Stimulated activated CD4-positive, alpha-beta T cell treated with anti-CD3 and anti-CD28 coated beads, Interleukin-15, amount 100 ng/mL, for 24 hours (primary cell): ENCODE results near the gene ZNF750.

Experiments
- DNase-seq: peaks from one replicate; pipeline ENCODE4 v3.0.0-alpha.2; 2020

The ZNF750 gene

DNA sequence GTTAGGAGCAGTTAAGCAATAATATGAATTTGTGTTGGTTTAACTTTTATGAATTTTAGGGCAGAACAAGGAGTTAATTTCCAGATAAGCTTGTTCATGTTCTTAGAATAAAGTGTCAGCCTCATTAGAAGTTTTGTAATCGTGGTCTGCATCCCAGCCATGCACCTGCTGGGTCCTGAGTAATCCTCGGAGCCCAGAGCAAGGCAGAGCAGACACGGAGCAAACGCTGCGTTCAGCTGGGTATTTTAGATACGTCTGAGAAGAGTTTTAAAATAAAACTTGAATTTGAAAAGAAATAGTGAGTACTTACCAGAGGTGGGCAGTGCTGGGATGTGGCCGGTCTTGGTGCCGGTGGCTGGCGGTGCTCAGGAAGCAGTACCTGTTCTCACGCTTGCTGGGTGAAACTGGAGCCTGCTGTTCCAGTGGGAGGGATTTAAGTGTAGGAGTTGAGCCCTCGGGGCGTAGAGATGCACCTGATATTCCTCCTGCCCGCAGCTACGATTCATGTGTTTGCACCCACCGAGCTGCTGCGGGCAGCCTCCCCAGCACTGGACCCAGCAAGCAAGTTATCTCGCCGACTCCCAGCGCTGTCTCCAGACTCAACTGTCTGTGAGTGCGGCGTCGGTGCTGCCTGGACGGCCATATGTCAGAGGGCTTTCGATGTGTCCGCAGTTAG, at the start of gene ZNF750:
Gene ZNF750, minus strand, starts transcription at position 406 of the 676 bp plus-strand sequence. CDS start 7,568 bp downstream, outside the sequence.
- no peak for DNase-seq

DNA sequence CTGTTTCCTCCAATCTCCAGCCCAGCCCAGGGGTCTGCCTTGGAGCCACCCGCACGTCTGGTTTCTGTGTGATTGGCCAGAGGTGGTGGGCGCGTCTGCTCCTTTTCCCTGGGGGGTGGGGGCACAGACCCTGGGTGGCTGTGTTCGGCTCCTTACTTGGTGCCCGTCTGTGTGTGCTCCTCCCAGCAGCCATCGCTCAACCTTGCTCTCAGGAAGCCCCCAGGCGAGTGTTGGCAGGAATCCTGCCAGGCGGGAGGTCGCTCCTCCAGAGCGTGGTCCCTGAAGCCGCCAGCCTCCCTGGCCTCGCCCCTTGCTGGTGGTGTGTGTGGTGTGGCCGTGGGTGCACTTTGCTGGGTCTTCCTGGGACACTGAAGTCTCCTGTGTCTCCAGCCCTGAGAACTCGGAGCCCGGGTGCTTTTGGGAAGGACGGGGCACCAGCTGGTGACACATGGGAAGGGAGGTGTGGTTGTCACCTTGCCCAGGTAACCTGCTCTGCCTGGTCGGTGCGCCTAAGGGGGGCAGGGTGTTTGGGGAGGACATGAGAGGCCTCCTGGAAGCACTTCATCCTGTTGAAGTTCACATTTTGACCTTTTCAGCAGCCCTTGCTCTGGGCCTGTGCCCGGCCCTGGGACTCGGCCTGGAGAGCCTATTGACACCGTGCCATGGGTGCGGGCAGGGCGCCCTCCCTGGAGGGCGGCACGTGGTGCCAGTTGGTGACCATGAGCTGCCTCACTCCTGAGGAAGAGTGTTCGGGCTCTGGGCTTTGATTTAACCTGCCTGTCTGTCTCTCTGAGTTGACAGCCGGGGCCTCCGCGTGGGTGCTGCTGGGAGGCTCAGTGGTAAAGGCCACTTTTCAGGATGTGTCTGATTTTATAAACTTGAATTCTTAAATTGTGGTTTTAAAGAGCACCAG, 49.0 kb upstream of the ZNF750 start:
- DNase-seq, result no peak

DNA sequence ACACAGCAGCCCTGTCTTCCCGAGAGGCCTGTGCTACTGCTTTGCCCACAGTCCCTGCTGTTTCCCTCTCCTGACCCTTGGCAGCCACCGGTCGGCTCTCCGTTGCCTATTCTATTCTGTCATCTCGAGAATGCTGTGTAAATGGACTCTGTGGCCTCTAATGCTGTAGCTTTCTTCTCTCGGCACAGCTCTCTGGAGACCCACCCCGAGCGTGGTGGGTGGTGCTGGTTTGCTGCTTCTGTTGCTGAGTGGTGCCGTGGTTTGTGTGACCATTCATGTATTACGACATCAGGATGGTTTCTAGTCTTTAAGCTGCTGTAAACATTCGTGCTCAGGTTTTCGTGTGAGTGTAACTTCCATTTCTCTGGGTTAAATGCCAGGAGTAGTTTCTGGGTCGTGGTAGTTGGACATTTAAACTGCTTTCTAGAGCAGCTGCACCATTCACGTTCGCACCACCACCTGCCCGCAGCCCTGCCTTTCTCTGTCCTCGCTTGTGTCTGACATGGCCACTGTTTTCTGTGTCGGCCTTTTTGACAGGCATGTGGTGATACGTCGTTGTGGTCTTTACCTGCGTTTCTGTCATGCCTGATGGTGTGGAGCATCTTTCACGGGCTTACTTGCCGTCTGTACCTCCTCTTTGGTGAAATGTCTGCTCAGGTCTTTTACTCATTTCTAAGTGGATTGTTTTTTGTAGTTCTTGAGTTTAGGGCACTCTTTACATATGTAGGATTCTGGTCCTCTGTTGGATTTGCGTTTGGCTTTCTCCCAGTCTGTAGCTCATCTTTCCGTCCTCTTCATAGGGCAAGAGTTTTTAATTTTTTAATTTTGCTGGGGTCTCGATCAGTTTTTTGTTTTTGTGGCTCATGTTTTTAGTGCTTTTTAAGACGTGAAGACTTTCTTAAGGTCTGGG, 47.7 kb upstream of the ZNF750 start:
- no peak for DNase-seq

DNA sequence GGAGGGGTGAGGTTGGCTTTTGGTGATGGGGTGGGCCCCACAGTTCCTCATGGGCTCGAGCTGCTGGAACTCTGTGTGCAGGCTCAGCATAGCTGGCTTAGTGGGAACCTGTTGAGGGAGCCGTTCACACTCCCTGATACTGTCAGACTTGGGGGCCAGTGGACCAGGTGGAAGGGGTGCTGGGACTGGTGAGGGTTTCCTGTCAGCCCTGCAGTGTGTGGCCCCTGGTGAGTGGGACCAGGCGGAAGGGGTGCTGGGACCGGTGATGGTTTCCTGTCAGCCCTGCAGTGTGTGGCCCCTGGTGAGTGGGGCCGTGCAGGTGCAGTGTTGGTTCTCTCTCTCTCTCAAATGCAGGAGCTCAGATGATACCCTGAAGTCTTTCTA, 45.1 kb upstream of the ZNF750 start:
- peak; percentile 35 for DNase-seq

DNA sequence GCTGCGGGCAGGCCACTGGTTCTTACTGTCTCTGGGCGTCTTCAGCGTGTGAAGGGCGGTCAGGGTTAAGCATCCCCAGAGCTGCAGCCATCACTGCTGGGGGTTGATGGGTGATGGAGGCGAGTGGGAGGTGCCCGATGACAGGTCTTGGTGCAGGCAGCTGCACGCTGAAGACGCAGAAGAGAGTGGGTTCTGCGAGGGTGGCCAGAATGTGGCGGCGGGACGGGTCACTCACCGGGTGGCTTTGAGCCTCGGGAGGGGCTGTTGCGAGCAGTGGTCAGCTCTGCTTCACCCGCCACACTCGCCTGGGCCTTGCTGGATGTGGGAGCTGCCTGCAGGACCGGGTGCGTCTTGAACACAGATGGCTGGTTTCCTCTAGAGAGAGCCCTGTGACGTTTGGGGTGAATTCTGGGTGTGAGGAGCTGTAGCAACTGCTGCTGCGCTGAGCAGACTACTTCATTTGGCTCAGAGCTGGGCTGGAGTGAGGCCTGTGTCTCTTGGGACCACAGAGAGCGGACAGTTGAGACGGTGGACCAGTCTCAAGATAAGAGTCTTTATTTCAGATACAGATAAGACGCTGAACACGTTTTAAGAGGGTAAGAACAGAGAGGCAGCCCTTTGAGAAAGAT, 44.6 kb upstream of the ZNF750 start:
- no peak for DNase-seq

DNA sequence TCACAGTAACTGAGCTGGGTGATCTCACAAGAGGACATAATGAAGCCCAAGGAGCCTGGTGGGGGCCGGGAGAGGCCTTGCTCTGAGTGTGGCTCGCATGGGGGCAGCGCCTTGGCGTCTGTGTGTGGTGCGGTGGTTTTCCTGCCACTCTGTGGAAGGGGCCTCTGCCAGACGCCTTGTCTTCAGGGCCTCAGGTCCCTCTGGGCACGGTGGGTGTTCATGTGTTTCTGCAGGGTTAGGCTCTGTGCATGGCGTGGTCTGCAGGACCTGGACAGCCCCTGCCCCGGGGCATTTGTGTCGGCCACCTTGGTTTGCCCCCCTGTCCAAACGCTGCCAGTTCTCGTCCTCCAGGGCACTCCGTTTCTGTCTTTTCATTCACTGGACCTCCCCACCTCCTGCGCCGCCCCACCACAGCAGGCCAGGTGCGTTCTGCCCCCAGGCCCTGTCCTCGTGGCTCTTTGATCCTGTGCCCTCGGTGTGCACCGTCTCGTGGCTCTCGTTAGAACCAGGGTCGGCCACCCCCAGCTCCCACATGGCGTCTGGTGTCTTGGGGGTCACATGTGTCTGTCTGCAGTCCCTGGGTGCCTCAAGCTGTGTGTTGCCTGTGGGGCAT, 43.7 kb upstream of the ZNF750 start:
- no peak for DNase-seq

DNA sequence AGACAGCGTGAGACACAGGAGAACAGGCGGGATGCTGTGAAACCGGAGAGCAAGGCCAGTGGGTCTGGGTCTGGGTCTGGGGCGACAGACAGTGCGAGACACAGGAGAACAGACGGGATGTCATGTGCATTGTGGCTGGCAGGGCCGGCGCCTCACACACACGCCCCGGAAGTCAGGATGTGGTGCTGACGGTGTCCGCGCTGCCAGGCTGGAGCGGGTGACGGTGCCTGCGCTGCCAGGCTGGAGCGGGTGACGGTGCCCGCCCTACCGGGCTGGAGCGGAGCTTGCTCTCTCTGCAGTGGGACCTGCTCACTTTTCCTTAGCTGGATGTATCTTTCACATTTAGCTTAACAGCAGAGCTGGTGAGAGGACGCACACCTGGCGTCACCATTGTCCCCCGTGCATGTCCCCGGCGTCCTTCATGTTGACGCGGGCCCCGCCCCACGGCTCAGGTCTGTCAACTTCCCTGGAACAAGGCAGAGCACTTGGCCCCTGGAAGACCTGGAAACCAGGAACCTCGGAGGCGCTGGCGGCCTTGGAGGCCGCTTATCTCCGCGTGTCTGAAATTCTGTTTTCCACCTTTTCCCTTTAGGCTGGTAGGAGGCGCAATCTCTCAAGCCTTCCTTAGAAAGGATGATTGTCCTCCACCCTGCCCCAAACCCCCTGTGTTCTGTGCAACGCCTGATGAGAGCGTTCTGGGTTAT, 43.0 kb upstream of the ZNF750 start:
- peak; percentile 80 for DNase-seq

DNA sequence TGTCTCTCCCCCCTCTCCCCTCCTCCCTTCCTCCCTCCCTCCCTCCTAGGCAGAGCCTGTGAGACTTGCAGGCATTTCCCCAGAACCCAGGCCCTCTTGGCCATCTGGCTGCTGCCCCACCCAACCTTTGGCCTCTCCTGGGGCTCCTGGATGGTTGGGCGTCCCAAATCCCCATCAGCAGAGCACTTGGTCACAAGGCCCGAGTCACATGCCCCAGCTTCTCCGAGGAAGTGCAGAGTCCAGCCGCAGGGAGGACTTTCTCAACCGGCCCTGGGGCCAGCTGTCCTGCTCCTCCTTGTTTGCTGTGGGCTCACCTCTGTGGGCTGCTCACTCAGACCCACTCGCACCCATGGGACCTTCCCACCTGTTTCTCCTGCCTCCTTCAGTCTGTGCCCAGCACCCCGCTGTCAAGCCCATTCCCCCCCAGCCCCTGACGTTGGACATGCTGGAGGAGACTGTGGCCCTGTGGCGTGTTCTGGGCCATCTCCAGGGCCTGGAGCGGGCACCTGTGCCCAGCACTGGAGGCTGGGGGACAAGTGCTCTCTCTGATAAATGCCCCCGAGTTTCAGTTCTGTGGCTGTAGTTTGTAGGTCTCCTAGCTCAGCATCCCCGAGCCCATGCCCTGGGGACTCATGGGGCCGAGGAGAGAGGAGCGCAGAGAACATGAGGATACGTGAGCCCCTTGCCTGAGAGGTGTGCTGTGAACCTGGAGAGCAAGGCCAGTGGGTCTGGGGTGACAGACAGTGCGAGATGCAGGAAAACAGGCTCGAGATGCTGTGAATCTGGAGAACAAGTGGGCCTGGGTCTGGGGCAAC, 42.3 kb upstream of the ZNF750 start:
- DNase-seq, result no peak

DNA sequence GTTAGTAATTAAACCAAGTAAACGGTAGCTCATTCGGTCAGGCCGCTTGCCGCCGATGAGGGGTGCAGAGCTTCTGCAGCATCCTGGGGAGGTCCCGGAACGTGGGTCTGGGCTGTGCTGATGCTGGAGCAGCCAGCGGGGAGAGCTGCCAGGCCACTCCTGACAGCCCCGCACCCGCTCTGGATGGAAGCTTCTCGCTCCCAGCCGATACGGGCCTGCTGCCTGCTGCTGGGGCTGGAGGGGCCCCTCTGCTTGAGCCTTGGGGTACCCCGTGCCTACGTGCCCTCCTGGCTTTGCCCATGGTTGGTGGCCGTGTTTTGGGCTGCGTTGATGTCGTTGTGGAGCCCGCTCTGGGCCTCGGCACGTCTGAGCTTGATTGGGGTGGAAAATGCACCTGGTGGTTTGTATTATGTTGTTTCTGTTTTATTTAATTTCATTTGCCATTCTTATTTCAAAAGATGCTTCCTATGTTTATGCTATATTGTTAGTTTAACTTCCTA, 41.6 kb upstream of the ZNF750 start:
- no peak for DNase-seq

DNA sequence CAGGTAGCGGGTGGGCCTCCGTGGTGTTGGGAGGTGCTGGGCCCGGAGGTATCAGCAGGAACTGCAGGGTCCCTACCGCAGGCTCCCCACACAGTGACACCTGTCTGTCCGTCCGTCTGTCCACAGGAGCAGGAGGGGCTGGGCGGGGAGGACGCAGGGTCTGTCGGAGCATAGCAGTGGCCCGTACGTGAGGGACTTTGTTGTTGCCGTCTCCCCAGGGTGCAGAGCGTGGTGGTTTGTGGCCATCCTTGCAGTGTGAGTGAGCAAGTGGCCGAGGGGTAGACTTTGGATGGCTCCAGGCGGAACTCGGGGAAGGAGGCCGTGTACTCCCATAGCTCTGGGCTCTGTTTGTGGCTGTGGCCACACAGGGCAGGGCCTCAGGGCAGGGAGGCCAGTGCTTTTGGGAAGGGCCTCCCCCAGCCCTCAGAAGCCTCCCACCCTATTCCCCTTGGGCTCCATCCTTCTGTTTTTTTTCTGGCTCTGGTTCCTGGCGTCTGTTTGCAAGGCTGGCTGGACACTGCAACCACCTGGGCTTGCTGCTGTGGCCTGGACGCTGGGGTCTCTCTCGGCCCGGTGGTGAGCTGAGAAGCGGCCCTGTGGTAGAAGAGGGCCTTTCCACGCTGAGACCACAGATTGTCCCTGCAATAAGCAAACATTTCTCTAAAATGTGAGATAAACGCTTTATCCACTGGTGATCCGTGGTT, 41.0 kb upstream of the ZNF750 start:
- DNase-seq, result no peak

DNA sequence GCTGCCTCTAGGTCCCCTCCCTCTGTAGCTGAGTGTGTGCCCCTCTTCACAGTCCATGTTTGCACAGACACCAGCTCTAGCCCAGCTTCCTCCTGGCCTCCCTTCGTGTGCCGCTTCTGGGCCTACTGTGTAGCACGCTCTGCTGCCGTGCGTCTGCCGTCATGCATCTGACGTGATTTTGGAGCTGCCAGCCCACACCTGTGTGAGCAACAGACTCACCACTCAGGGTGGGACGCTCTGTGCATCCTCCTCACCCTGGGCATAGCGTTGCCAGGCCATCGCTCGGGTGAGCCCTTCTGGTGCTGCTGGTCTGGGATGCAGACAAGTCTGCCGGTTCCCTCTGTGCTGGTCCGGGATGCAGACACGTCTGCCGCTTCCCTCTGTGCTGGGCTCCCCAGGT, 39.4 kb upstream of the ZNF750 start:
- no peak for DNase-seq

DNA sequence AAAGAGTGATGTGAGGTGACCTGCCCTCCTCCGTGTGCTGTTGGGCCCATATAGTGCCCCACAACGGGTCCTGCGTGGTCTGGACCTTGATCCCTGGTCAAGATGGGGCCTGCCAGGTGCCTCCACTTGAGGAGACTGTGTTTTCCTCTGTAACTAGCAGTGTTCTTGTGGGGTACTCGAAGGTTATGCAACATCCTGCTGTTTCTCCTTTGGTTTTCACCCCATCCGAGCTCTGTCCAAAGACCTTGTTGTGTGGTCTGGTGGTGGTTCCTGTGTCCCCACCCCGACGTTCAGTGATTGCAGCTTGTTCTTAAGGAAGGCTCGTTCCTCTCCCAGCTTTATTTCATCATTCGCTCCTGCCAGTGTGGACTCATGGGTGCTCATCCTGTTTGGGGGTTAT, 38.7 kb upstream of the ZNF750 start:
- DNase-seq, result no peak

DNA sequence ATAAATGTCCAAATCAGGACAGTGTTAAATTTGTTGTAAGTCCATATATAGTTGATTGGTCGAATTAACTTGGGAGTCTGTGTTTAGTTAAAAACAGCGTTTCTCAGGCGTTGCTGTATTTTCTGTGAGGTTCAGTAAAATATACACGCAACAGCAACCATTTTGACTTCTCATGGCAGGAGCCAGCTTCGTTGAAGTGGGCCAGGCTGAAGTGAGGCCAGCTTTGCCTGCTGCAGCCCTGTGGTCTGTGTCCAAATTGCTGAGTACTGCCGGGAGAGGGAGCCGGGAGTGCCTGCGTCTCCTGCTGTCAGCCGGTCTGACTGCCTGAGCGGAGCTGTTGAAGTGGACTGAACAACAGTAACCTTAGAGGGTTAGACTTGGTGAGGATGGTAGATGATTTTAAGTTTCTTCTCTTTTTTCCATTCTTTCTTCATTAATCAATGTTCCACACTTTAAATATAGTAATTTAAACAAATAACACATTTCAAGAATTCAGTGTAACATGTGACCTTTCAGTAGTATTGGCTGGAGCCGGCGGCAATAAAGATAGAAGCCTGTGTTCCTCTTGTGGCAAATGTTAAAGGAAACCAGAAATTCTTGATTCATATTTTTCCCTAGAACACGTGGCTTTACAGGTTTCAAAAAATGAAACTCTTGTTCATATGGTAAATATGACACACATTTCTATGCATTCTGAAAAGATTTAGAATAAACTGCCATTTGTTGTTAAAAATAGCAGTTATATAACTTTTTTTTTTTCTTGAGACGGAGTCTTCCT, 37.0 kb upstream of the ZNF750 start:
- DNase-seq, result no peak

DNA sequence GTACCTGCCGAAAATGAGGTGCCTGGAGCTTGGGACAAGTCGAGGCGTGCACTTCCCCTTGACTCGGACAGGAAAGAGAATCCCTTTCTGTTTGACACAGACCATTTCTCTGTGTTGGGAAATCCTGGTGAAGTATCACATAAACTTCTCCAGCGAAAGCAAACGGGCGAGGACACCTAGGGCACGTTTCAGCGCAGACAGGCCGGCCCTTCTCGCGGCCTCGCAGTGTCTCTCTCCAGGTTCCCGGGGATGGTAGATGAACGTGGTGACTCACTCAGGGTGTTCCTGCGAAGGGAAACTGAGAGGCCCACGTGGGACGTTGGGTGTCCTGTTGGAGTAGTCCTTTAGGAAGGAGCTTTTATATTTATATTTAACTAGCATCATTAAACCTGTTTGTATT, 36.3 kb upstream of the ZNF750 start:
- no peak for DNase-seq

DNA sequence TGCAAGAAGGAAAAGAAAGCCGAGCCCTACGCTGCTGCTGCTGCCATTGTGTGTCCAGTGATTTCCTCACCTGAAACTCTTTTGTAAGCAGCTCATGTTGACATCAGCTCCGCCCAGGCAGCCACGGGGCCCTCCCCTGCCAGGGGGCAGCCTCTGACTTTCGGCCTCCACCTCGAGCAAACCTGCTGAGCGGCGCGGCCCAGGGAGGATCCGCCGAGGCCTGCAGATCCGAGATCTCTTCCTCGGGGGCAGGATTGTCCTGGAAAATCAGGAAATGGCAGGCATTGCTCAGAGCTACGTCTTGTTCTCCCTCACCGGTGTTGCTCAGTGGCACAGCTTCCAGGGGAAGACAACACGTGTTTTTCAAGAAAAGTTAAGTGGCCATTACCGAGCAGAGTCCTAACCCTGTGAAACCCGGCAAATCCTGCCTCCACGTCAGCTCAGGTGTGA, 35.6 kb upstream of the ZNF750 start:
- DNase-seq, result no peak

DNA sequence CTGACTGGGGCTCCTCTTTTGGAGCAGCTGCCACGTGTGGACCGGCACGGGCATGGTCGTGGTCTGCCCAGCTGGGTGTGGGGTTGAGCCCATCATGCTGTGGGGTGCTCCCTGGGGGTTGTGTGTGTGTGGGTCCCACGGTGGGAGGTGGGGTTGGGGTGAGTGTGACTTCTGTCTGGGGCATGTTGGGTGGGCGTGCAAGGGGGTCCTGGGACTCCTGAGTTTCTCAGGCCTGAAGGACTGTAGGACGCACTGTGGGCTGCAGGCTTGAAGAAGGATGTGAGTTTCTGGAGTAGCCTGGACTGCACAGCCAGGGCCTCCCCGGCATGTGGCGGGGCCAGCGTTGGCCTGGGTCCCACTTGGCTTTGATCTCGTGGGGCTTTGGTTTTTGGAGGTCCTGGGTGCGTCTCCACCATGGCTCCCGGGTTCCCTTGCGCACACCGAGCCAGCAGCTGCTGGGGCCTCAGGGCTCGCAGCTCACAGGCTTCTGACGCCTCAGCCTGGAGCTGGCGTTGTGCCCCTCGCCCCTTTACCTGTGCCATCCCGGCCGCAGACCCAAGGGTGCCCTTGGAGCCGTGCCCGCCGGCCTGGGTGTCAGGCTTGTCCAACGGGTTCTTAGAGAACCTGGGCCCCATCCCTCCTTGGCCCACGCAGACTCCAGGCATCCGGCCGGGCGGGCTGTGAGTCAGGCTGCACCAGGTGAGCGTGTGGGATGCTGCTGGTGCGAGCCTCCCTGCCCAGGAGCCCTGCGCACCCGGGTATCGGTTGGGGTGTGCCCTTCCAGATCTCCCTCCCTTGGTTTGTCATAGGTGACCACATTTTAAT, 34.4 kb upstream of the ZNF750 start:
- no peak for DNase-seq

DNA sequence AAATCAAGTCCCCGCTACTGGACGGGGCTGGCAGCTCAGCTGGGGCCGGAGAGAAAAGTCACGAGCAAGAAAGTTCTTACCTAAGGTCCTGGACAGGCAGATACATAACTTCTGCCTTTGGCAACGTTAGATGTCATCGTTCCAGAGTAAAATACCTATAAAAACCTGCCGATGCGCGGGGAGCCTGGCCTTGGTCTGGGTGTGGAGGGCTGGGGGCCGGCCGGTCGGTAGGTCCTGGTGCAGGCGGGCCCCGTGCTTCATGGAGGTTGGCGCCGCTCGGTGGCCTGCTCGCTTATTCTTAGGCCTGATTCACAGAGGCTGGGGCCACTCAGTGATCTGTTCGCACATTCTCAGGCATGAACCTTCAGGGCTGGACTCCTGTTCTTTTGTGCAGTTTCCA, 33.7 kb upstream of the ZNF750 start:
- no peak for DNase-seq
